Right atrium auricular region (tissue), 2 donors: Measurements from ENCODE around the gene EGFLAM. TPM values are rescaled to one million over a fixed set of nuclear protein-coding genes. Genes with fewer than 3 reads are reported as not detected.

Source experiments
- DNase-seq: peaks from one replicate; pipeline ENCODE4 v3.0.0-alpha.2; 2019; ENCODE audit warnings: low spot score
- H3K27ac ChIP-seq, 2 donors: fragments of 200-600 bp; sonication (generic); 1 replicate in 1 of 2; 2 replicates in 1 of 2; pipeline ENCODE4 v1.5.1; 2016 to 2019
- H3K27me3 ChIP-seq, 2 donors: fragments of 200-600 bp; sonication (generic); one replicate each; pipeline versions ENCODE4 v1.5.1 to v1.6.0; 2017 to 2019
- H3K36me3 ChIP-seq: fragments of 200-600 bp; sonication (generic); one replicate; pipeline ENCODE4 v1.5.1; 2016
- H3K4me1 ChIP-seq, 2 donors: fragments of 200-600 bp; sonication (generic); one replicate each; pipeline versions ENCODE4 v1.5.1 to v1.6.0; 2017 to 2019
- H3K4me3 ChIP-seq, 2 donors: fragments of 200-600 bp; sonication (generic); 1 replicate in 1 of 2; 2 replicates in 1 of 2; pipeline ENCODE4 v1.5.1; 2017 to 2019; ENCODE audit warnings: mild to moderate bottlenecking in 1 of 2, moderate library complexity in 1 of 2
- H3K9me3 ChIP-seq, 2 donors: fragments of 200-600 bp; sonication (generic); one replicate each; pipeline ENCODE4 v1.5.1; 2019
- total RNA-seq, 2 donors: library from RNA; depleted of rRNA; stranded (reverse); fragments of >200 nt; gene quantifications; one replicate each; pipeline ENCODE4 v1.1.0, GENCODE V29; 2016
- TF ChIP-seq, protein P1 (sequence below), 2 donors: fragments of 200-600 bp; sonication (generic); IDR thresholded peaks; one replicate each; pipeline ENCODE4 v1.5.1; 2019; ENCODE audit warnings: antibody characterized with exemption in 2 of 2

Gene EGFLAM
- 1 to 10 TPM; 2.2 to 8.8 TPM for total RNA-seq

DNA sequence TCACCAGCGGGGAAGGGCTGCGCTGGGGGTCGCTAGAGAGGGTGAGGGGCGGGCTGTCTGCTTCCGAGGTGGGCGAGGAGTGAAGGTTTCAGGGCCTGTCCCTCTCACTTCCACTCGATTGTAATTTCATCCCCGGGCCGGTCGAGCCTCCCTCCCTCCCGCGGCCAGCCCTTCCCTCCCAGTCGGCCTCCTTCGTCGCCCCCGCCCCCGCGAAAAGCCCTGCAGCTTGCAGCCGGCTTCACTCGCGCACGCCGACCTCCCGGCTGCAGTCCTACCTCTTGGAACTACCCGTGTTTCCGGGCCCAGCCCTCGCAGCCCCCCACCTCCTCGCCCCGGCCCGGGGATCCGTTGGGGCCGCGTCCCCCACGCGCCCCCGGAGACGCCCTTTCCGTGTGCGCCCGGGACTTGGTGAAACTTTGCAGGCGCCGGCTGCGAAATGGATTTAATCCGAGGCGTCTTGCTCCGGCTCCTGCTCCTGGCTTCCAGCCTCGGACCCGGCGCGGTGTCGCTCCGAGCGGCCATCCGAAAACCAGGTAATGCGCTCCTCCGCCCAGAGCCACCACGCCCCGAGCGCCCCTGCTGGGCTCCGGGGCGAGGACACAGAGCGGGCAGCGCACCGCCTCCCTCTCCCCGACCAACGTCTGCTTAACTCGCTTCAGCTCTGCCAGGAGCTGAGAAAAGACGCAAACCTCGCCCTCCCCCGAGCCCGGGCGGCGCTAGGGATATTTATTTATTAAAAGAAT, at the start of gene EGFLAM:
Gene EGFLAM (plus strand): TSS at position 241 of the 743 bp plus-strand sequence. CDS start 196 bp downstream, at position 437.
- H3K4me3 ChIP-seq, result peak within 1 kb of the TSS; percentile 41 to 61
- no peak for DNase-seq
- no peaks in the 10 kb centered on the region for H3K9me3 ChIP-seq
- H3K4me1 ChIP-seq, result peaks cover 0 to 21% of the 10 kb centered on the region in 2 donors
- peaks cover 5 to 6% of the 10 kb centered on the region in 2 donors for H3K27me3 ChIP-seq
- TF ChIP-seq, protein P1, sequence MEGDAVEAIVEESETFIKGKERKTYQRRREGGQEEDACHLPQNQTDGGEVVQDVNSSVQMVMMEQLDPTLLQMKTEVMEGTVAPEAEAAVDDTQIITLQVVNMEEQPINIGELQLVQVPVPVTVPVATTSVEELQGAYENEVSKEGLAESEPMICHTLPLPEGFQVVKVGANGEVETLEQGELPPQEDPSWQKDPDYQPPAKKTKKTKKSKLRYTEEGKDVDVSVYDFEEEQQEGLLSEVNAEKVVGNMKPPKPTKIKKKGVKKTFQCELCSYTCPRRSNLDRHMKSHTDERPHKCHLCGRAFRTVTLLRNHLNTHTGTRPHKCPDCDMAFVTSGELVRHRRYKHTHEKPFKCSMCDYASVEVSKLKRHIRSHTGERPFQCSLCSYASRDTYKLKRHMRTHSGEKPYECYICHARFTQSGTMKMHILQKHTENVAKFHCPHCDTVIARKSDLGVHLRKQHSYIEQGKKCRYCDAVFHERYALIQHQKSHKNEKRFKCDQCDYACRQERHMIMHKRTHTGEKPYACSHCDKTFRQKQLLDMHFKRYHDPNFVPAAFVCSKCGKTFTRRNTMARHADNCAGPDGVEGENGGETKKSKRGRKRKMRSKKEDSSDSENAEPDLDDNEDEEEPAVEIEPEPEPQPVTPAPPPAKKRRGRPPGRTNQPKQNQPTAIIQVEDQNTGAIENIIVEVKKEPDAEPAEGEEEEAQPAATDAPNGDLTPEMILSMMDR (IDR thresholded peaks at IDR 0.05), result peak in 1 of 2 donors; percentile 37
- H3K36me3 ChIP-seq, result no peaks in the 10 kb centered on the region
- peak within 1 kb of the TSS; percentile 48 to 59 for H3K27ac ChIP-seq

DNA sequence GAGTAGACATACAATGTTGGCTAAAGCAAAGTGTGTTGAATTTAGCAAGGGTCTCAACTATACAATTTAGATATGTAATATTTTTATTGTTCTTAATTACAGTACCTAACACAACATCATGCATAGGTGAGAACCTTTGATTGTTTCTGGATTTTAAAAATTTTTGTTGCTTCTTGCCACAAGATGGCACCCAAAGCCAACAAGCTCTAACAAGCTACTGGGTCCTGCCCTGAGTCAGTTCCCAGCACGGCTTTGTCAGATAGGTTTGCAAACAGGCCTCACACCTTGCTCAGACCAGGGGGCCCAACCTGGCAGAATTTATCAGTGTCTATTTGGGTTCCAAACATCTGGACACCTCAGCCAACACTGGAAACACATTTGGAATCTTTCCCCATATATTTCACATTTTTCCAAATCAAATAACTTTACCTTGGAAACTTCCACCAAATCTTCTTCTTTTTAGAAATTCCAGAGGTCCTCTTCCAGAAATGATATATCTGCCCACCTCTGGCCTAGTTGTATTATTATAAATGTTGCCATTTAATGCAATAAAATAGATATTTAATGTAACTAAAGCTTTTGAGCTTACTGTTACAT, 49.5 kb upstream of the EGFLAM start:
- no peak overlapping the region for H3K27ac ChIP-seq
- no peak for DNase-seq
- TF ChIP-seq, protein P1 (IDR thresholded peaks at IDR 0.05), result peak; percentile 22 to 60
- no peak overlapping the region for H3K4me3 ChIP-seq
- H3K36me3 ChIP-seq, result no peaks in the 10 kb centered on the region
- H3K4me1 ChIP-seq, result no peaks in the 10 kb centered on the region
- no peaks in the 10 kb centered on the region for H3K27me3 ChIP-seq
- H3K9me3 ChIP-seq, result peaks cover 0 to 7% of the 10 kb centered on the region in 2 donors

DNA sequence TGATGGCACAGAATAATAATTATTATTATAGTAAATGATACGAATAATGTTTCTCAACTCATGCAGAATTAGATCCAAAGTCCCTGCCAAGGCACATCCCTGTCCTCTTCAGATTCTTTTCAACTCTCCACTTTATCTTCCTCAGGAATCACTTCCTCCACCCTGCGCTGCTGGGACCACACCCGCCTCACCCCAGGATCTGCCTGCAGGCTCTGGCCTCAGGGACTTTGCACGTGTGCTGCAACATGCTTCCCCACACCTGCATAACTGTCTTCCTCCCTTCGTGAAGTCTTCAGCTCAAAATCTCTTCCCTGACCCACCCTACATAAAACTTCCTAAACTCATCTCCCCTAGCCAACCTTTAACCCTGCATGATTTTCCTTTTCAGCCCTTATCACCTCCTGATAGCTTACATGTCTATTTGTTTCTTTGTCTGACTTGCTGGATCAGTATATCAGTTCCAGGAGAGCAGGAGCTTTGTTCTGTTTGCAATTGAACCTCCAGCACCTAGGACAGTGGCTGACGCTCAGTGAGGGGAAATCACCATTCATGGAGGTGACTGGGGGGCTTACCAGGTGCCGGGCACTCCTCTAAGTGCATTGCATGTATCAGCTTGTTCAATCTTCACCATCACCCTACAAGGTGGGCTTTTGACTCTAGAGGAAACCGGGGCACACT, 47.5 kb upstream of the EGFLAM start:
- Histone ChIP-seq H3K27ac (no peak overlapping the region), H3K36me3 (no peaks in the 10 kb centered on the region), H3K9me3 (peaks cover 0 to 7% of the 10 kb centered on the region in 2 donors), H3K4me1 (no peaks in the 10 kb centered on the region), H3K4me3 (no peak overlapping the region), H3K27me3 (no peaks in the 10 kb centered on the region)
- TF ChIP-seq, protein P1 (IDR thresholded peaks at IDR 0.05), result no peak
- DNase-seq, result no peak

DNA sequence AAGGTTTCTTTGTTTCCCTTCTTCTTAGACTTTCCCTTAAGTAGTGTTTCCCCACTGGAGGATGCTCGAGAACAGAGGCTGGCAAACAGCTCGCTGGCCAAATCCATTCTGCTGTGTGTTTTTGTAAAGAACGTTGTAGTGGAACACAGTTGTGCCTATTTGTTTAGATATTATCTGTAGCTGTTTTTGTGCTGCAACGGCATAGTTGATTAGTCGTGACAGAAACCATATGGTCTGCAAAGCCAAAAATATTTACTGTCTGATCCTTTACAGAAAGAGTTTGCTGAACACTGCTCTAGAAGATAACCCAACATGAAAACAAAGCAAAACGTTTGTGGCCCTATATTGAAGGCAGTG, 47.0 kb upstream of the EGFLAM start:
- no peak for DNase-seq
- Histone ChIP-seq H3K36me3 (no peaks in the 10 kb centered on the region), H3K4me1 (no peaks in the 10 kb centered on the region), H3K4me3 (no peak overlapping the region), H3K27me3 (no peaks in the 10 kb centered on the region), H3K9me3 (peaks cover 0 to 7% of the 10 kb centered on the region in 2 donors), H3K27ac (no peak overlapping the region)
- TF ChIP-seq, protein P1 (IDR thresholded peaks at IDR 0.05), result no peak

DNA sequence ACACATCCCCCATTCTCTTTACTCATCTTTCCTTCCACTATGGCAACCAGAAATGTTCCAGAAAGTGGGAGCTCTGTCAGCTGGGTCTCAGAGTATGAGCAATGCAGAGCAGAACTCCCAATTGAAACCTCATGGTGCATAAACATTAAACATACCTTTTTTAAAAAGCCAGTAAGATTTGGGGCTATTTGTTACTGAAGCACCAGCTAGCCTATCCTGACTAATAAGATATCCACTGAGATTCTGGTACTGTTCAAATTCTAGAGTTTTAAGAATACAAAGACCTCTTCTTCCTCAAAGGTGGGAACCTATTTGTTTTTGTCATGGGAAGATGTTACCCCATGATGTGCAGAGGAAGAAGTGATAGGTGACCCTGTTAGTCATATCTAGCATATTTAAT, 46.1 kb upstream of the EGFLAM start:
- Histone ChIP-seq H3K36me3 (no peaks in the 10 kb centered on the region), H3K27me3 (no peaks in the 10 kb centered on the region), H3K27ac (no peak overlapping the region), H3K4me3 (no peak overlapping the region), H3K4me1 (no peaks in the 10 kb centered on the region), H3K9me3 (peaks cover 0 to 7% of the 10 kb centered on the region in 2 donors)
- TF ChIP-seq, protein P1 (IDR thresholded peaks at IDR 0.05), result no peak
- DNase-seq, result no peak
